Ovary (tissue), 3 donors: ENCODE results near the gene NUCB2.

Experiments used
- CTCF ChIP-seq, 3 donors: fragments of 450-650 bp in 2 of 3; fragments of 200-600 bp in 1 of 3; IDR thresholded peaks; one replicate each; pipeline versions ENCODE4 v1.5.1 to v1.8.0; 2016 to 2022; ENCODE audit warnings: antibody characterized with exemption in 3 of 3, mild to moderate bottlenecking in 1 of 3
- EP300 ChIP-seq: sonication (generic); formaldehyde crosslinking; IDR thresholded peaks from one replicate; pipeline ENCODE4 v1.6.1; 2017; ENCODE audit warnings: antibody characterized with exemption
- POLR2A ChIP-seq: fragments of 450-650 bp; IDR thresholded peaks from one replicate; pipeline ENCODE4 v1.6.1; 2017; ENCODE audit warnings: antibody characterized with exemption, mild to moderate bottlenecking, moderate library complexity
- donor health status: DM: no; HTN: no; CAD: no.

- no peak for TF ChIP-seq POLR2A
- no peak for TF ChIP-seq CTCF (IDR thresholded peaks at IDR 0.05)
- TF ChIP-seq EP300: no peak
These were observed 15.2 kb downstream of the NUCB2 start for GRCh38 chr11:17291710-17292109.
